GM12875 (cell line): ENCODE data around the gene HERC2.

Experiments
- H3K4me3 ChIP-seq: one replicate; pipeline ENCODE4 v1.5.1; 2011; ENCODE audit warnings: low read depth, low read length, control low read depth
- TF ChIP-seq, protein P1 (sequence below): IDR thresholded peaks from 2 replicates; pipeline ENCODE4 v1.5.1; 2011; ENCODE audit warnings: low read depth, mild to moderate bottlenecking, control low read depth, inconsistent platforms, low read length, moderate library complexity, borderline replicate concordance; ENCODE audit not compliant: insufficient read depth

Gene HERC2

DNA sequence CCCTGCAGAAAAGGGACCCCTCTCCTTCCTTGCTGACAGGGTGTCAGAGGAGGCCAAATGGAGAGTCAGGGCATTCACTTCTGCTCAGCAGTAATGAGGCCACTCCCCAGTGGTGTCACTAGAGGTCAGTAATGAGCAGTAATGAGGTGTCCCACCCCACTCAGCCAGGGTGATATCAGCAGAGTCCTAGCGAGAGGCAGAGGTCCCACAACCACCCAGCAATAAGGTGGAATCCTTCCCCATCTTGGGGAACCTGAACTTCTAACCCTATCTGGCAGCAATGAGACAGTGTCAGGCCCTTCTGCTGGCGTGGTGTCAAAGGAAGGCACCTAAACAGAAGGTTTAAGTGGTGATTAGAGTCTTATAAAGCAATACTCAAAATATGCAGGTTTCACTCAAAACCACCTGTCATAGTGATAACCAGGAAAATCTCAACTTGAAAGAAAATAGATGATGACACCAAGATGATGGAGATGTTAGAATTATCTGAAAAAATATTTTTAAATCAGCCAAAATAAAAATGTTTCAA, 235.7 kb downstream of the HERC2 start:
- TF ChIP-seq, protein P1, sequence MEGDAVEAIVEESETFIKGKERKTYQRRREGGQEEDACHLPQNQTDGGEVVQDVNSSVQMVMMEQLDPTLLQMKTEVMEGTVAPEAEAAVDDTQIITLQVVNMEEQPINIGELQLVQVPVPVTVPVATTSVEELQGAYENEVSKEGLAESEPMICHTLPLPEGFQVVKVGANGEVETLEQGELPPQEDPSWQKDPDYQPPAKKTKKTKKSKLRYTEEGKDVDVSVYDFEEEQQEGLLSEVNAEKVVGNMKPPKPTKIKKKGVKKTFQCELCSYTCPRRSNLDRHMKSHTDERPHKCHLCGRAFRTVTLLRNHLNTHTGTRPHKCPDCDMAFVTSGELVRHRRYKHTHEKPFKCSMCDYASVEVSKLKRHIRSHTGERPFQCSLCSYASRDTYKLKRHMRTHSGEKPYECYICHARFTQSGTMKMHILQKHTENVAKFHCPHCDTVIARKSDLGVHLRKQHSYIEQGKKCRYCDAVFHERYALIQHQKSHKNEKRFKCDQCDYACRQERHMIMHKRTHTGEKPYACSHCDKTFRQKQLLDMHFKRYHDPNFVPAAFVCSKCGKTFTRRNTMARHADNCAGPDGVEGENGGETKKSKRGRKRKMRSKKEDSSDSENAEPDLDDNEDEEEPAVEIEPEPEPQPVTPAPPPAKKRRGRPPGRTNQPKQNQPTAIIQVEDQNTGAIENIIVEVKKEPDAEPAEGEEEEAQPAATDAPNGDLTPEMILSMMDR = peak; percentile 83

DNA sequence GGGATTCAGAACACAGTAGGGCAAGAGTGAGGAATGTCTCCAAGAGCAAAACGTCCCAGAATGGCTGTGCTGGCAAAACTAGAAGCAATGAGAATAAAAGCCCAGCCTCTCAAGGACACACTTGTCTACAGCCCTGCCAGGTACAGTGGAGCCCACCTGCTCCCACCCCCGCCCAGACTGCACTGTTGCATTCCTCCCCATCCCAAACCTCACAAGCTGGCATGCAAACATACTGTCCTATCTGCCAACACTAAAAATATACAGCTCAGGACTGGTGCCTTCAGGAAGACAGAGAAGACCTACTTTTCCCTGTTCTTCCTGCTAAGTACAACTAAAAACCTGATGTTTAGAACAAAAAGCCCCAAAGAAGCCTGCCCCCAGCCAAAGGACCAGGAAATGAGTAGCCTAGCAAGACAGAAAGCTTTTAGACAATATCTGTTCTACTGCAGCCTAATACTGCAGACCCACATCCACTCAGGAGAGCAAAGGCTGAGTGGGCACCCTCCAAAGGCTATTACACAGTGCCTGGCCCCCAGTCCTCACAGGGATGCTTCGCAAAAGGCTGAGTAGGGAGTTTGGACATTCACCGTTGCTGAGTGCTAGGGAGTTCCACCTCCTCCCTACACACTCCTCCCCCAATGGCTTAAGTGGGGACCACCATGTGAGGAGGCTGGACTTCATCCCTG, 236.3 kb downstream of the HERC2 start:
- no peak overlapping the region for H3K4me3 ChIP-seq
- TF ChIP-seq, protein P1 = no peak

More for the DNA sequence above, 235.7 kb downstream of the HERC2 start:
- no peak overlapping the region for H3K4me3 ChIP-seq

DNA sequence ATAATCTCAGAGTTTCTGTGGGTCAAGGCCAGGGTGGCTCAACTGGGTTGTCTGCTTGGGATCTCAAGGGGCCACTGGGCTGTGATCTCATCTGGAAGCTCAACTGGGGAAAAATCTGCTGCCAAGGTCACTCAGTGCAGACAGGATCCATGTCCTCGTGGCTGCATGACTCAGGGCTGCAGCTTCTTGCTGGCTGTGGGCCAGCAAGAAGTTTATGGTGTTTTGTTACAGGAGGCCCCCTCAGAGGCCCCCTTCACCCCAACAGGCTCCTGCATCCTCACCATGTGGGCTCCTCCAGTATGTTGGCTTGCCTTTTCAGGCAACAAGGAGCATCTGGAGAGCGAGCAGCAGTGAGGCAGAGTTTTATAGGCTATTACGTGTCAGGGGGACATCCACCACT, 237.4 kb downstream of the HERC2 start:
- TF ChIP-seq, protein P1 = no peak
- no peak overlapping the region for H3K4me3 ChIP-seq

DNA sequence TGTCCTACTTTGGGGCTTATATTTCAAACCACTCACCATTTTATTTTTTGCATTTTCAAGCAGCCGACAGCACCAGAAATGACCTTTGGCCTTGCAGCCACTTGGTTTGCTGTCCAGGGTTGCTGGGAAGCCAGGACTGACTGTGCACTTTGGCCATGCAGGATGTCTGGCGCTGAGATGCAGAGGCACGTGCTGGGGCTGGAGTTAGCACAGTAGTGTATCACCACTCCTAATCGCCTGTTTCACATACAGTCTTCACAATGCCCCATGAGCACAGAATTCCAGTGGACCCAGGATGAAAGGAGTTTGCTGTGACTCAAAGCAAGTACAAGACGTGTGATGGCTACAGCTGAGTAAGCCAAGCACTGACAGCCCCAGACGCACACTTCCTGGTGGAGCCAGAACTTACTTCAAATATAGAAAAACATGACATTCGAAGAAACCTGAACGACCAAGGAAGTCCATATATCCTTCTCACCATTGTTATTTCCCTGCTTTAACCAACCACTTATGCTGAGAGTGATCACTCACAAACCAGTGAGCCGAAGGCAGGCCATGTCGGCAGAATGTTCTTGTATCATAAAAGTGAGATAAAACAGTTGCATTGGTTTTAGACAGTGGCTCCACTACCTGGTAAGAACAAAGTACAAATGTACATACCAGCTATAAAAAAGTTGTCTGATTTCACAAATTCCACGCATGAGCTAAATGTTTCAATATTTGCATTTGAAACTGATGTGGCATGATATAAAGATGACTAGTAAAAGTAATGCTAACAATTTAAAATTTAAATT, 238.9 kb downstream of the HERC2 start:
- TF ChIP-seq, protein P1 = no peak

DNA sequence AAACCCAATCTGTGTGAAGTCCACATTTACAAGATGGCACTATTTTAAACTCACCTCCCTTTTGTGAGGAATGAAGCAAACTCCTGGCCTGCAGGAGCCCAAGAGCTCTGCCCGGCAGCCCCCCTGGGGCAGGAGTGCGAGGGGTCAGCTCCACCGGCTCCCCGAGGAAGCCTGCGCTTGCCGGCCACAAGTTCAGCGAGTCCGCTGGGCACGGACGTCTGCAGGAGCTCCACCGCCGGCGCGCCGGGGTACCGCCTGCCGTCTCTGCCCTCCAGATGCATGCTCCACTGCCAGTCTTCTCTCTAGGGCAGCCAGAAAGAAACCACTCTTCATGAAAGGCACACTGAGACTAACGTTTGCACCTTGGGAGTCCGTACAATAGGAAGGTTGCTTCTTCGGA, 240.4 kb downstream of the HERC2 start:
- TF ChIP-seq, protein P1 = no peak
- H3K4me3 ChIP-seq = no peak overlapping the region

More for the DNA sequence above, 238.9 kb downstream of the HERC2 start:
- no peak overlapping the region for H3K4me3 ChIP-seq

DNA sequence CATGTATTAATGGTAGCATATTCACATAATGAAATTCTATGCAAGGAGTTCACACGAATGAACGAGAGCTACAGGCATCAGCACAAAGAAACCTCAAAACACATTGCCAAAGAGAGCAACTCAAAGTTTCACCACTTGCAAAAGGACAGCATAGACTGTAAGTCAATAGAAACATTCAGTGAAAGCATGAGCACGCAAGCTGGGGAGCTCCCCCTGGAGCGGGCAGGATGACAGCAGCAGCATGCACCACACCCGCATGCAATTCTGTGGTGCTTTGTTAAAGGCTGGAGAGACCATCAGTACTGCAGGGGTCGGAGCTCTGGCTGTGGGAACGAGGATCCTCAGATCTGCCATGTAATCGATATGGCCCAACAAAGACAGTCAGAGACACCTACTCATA, 241.6 kb downstream of the HERC2 start:
- TF ChIP-seq, protein P1 = no peak

More for the DNA sequence above, 241.6 kb downstream of the HERC2 start:
- no peak overlapping the region for H3K4me3 ChIP-seq
